ENCODE data around the gene MAPK1IP1L.

- no peak for TF ChIP-seq NFE2L2 (IDR thresholded peaks at IDR 0.05; ENCODE audit: low read depth, low read length)
- no peak for TF ChIP-seq BHLHE40 (IDR thresholded peaks at IDR 0.05; ENCODE audit: low read depth, low read length)
- no peak for TF ChIP-seq MXI1 (IDR thresholded peaks at IDR 0.05; ENCODE audit: borderline replicate concordance, low read depth, low read length)
- TF ChIP-seq CTCF (conservative IDR thresholded peaks at IDR 0.05; ENCODE audit: low read depth, low read length): no peak
- no peak for TF ChIP-seq CHD1 (IDR thresholded peaks at IDR 0.05; ENCODE audit: low read depth, low read length)
Measured at GRCh38 chr14:55117803-55118441, 66.5 kb downstream of the MAPK1IP1L start.

All from IMR-90 (cell line).